Esophagus muscularis mucosa (tissue), 4 donors: ENCODE data around the gene DDX27.

ENCODE experiments used
- EP300 ChIP-seq: sonication (generic); formaldehyde crosslinking; IDR thresholded peaks from one replicate; pipeline ENCODE4 v1.6.1; 2017; ENCODE audit warnings: antibody characterized with exemption
- POLR2A ChIP-seq: fragments of 450-650 bp; IDR thresholded peaks from one replicate; pipeline ENCODE4 v1.6.1; 2017; ENCODE audit warnings: antibody characterized with exemption, moderate library complexity, mild to moderate bottlenecking, low read depth
- TF ChIP-seq, protein P1 (sequence below), 3 experiments: fragments of 200-600 bp in 2 of 3; fragments of 450-650 bp in 1 of 3; sonication (generic) in 2 of 3; IDR thresholded peaks; one replicate each; pipeline ENCODE4 v1.5.1; 2017 to 2019; ENCODE audit warnings: antibody characterized with exemption in 3 of 3, mild to moderate bottlenecking in 2 of 3, moderate library complexity in 1 of 3

DNA sequence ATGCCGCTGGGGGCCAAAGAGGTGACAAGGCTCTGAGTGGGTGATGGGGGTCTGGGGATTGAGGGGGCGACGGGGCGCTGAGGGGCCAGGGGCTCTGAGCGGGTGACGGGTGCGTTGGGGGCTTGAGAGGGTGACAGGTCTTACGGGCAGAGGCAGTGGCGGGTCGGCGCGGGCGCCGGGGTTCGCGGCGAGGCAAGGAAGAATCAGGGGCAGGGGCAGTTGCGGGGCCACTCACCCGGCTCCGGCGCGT, 58.5 kb downstream of the DDX27 start:
- no peak for TF ChIP-seq EP300
- TF ChIP-seq, protein P1, sequence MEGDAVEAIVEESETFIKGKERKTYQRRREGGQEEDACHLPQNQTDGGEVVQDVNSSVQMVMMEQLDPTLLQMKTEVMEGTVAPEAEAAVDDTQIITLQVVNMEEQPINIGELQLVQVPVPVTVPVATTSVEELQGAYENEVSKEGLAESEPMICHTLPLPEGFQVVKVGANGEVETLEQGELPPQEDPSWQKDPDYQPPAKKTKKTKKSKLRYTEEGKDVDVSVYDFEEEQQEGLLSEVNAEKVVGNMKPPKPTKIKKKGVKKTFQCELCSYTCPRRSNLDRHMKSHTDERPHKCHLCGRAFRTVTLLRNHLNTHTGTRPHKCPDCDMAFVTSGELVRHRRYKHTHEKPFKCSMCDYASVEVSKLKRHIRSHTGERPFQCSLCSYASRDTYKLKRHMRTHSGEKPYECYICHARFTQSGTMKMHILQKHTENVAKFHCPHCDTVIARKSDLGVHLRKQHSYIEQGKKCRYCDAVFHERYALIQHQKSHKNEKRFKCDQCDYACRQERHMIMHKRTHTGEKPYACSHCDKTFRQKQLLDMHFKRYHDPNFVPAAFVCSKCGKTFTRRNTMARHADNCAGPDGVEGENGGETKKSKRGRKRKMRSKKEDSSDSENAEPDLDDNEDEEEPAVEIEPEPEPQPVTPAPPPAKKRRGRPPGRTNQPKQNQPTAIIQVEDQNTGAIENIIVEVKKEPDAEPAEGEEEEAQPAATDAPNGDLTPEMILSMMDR (IDR thresholded peaks at IDR 0.05), result no peak
- peak; percentile 78 for TF ChIP-seq POLR2A
